ENCODE results near the gene AHCYL1. TPM values are rescaled to one million over a fixed set of nuclear protein-coding genes. Genes with fewer than 3 reads are reported as not detected.
A peak's percentile ranks its signal among the peaks of the same experiment; 100 is the strongest.

The AHCYL1 gene
- total RNA-seq, 1 experiment from 2014 or later = 89.6 TPM

DNA sequence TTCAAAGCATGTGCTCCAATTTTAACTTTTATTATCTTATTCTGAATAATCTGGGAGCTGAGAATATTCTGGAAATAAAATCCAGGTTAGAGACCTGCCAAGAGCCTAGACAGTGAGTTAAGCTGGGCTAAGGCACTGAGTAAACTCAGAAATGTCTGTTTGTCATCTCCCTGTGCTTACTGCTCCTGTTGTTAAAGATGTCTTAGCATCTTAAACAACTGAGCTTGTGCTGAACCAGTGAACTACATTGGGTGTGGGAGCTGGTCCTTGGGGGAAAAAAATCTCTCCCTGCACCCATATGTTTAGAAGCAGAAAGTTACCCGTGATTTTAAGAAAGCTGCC is 25.0 kb upstream of the AHCYL1 start:
- Histone ChIP-seq H3K9me3 (ENCODE audit: low read depth, low read length, poor library complexity, severe bottlenecking) (no peaks in the 10 kb centered on the region), H3K4me3 (ENCODE audit: low read depth, low read length, poor library complexity, severe bottlenecking) (no peak overlapping the region), H3K36me3 (ENCODE audit: insufficient read depth, low read length, poor library complexity, severe bottlenecking) (no peaks in the 10 kb centered on the region), H3K27me3 (replicated peaks; ENCODE audit: insufficient read depth, low read depth, low read length, poor library complexity) (no peaks in the 10 kb centered on the region), H3K27ac (ENCODE audit: low read depth, low read length, poor library complexity, severe bottlenecking) (no peak overlapping the region), H3K4me1 (ENCODE audit: insufficient read depth, low read length, poor library complexity, severe bottlenecking) (no peaks in the 10 kb centered on the region)
- DNase-seq (ENCODE audit: low spot score) = no peak
- intact Hi-C loops (cut with micrococcal nuclease; ENCODE audit: unreplicated experiment) = no loop called here
- ChIA-PET CTCF (no interaction called here), POLR2A (ENCODE audit: low non-redundant PET) (no interaction called here)
- TF ChIP-seq, protein P1, sequence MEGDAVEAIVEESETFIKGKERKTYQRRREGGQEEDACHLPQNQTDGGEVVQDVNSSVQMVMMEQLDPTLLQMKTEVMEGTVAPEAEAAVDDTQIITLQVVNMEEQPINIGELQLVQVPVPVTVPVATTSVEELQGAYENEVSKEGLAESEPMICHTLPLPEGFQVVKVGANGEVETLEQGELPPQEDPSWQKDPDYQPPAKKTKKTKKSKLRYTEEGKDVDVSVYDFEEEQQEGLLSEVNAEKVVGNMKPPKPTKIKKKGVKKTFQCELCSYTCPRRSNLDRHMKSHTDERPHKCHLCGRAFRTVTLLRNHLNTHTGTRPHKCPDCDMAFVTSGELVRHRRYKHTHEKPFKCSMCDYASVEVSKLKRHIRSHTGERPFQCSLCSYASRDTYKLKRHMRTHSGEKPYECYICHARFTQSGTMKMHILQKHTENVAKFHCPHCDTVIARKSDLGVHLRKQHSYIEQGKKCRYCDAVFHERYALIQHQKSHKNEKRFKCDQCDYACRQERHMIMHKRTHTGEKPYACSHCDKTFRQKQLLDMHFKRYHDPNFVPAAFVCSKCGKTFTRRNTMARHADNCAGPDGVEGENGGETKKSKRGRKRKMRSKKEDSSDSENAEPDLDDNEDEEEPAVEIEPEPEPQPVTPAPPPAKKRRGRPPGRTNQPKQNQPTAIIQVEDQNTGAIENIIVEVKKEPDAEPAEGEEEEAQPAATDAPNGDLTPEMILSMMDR (conservative IDR thresholded peaks at IDR 0.05; ENCODE audit: low read depth, low read length) = no peak
- no peak for TF ChIP-seq EZH2 (IDR thresholded peaks at IDR 0.05; ENCODE audit: borderline replicate concordance, low read depth, low read length, poor library complexity, severe bottlenecking)
- no TSS peak for BruUV-seq (replicated peaks)

DNA sequence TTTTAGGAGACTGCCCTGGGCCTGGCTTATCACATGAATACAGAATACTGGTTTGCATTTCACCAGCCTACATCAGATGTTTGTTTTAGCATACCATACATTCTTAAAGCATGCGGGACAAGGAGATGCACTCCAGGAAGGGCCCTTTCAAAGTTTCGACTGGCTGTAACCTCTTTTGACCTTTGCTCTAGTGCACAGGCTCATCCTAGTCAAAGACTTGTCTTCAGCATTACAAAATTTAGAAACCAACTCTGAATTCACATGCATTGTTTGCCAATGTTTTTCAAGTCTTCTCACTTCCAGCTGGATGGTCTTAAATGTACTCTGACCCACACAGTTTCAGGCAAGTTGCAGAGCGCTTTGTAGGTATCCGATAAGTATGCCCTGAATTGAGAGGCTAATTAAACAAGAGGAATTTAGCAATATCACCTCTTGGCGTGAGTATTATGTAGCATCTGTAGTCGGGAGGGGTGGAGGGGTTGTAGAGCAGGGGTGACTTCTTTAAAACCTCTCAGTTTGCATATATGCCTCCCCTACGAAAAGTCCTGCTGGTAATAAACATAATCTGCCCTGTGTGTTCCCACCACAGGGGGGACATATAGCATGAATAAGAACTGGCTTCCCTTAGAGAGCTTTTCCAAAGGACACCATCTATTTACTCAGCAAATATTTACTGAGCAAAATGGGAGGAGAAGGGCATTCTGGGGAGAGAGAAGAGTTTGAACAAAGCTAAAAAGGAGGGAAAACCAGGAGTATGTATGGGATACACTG is 24.4 kb upstream of the AHCYL1 start:
- H3K27ac ChIP-seq (ENCODE audit: low read depth, low read length, poor library complexity, severe bottlenecking) = no peak overlapping the region
- no peaks in the 10 kb centered on the region for H3K4me1 ChIP-seq (ENCODE audit: insufficient read depth, low read length, poor library complexity, severe bottlenecking)
- DNase-seq (ENCODE audit: low spot score) = peak; percentile 33
- no peak for TF ChIP-seq EZH2 (IDR thresholded peaks at IDR 0.05; ENCODE audit: borderline replicate concordance, low read depth, low read length, poor library complexity, severe bottlenecking)
- TF ChIP-seq, protein P1 (conservative IDR thresholded peaks at IDR 0.05; ENCODE audit: low read depth, low read length) = no peak
- no peak overlapping the region for H3K4me3 ChIP-seq (ENCODE audit: low read depth, low read length, poor library complexity, severe bottlenecking)
- no peaks in the 10 kb centered on the region for H3K9me3 ChIP-seq (ENCODE audit: low read depth, low read length, poor library complexity, severe bottlenecking)
- CTCF ChIA-PET = no interaction called here
- intact Hi-C loops (cut with micrococcal nuclease; ENCODE audit: unreplicated experiment) = no loop called here
- no peaks in the 10 kb centered on the region for H3K27me3 ChIP-seq (replicated peaks; ENCODE audit: insufficient read depth, low read depth, low read length, poor library complexity)
- POLR2A ChIA-PET (ENCODE audit: low non-redundant PET) = no interaction called here
- no peaks in the 10 kb centered on the region for H3K36me3 ChIP-seq (ENCODE audit: insufficient read depth, low read length, poor library complexity, severe bottlenecking)
- no TSS peak for BruUV-seq (replicated peaks)

DNA sequence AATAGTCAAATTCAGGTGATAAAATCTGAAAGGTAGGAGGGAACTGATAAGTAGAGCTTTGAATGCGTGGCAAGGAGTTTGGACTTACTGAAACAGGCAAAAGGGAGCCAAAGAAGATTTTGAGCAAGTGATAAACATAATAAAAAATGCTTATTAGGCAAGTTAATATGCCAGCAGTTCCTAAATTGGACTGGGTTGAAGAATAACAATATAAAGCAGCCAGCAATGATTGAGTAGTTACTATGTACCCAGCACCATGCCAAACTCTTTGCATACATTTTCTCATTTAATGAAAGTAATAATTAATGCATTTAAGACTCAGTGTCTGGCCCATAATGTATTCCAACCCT is 23.8 kb upstream of the AHCYL1 start:
- BruUV-seq (replicated peaks) = no TSS peak
- no peak for TF ChIP-seq EZH2 (IDR thresholded peaks at IDR 0.05; ENCODE audit: borderline replicate concordance, low read depth, low read length, poor library complexity, severe bottlenecking)
- TF ChIP-seq, protein P1 (conservative IDR thresholded peaks at IDR 0.05; ENCODE audit: low read depth, low read length) = no peak

More for the DNA sequence above, 23.8 kb upstream of the AHCYL1 start:
- H3K4me1 ChIP-seq (ENCODE audit: insufficient read depth, low read length, poor library complexity, severe bottlenecking) = no peaks in the 10 kb centered on the region
- DNase-seq (ENCODE audit: low spot score) = no peak
- no peaks in the 10 kb centered on the region for H3K27me3 ChIP-seq (replicated peaks; ENCODE audit: insufficient read depth, low read depth, low read length, poor library complexity)
- ChIA-PET CTCF (no interaction called here), POLR2A (ENCODE audit: low non-redundant PET) (no interaction called here)
- H3K4me3 ChIP-seq (ENCODE audit: low read depth, low read length, poor library complexity, severe bottlenecking) = no peak overlapping the region
- no peaks in the 10 kb centered on the region for H3K36me3 ChIP-seq (ENCODE audit: insufficient read depth, low read length, poor library complexity, severe bottlenecking)
- H3K27ac ChIP-seq (ENCODE audit: low read depth, low read length, poor library complexity, severe bottlenecking) = no peak overlapping the region
- no peaks in the 10 kb centered on the region for H3K9me3 ChIP-seq (ENCODE audit: low read depth, low read length, poor library complexity, severe bottlenecking)
- intact Hi-C loops (cut with micrococcal nuclease; ENCODE audit: unreplicated experiment) = no loop called here

Measured in A673 (cell line).